GM18858 (cell line): ENCODE data around the gene PTRH1.

ENCODE experiments used
- ATAC-seq: cut with Tn5 transposase; IDR thresholded peaks from one replicate; pipeline ENCODE4 v1.9.1; 2021; ENCODE audit not compliant: unreplicated experiment

The PTRH1 gene

DNA sequence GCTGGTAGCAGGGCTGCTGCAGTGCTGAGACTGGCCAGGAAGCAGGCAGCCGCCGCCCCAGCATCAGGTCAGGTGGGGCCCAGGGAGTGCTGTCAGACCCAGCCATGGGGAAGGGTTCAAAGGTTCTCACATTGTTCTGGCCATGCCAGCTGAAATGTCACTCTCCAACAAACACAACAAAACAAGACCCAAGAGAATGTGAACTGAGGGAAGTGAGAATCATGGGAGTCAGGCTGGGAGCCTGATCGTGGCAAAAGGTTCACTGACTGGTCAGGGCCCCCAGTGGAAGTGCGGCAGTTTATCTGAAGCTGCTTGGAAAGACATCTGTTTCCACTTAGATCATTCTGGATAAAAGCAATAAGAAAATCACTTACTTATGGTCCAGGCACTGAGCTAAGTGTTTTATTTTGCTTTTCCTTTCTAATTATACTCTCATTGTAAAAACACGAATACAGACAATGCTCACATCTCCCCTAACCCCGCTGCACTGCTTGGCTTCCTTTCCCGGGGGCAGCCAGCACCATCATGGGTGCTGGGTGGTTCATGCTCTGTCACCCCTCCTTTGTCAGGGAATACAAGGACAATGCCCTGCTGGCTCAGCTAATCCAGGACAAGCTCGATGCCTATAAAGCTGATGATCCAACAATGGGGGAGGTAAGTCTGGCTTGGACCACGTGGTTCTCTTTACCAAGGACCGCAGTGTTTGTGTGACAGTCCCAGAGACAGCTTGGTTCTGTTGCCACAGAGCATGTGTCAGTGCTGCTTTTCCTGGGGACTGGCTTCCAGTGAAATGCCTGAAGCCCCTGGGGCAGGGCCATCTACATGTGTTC lies 50.6 kb downstream of the PTRH1 start:
- ATAC-seq, result no peak

GRCh38 chr9:127664324-127664677 lies 51.2 kb downstream of the PTRH1 start:
- ATAC-seq, result no peak
